NCI-H146 treated with DMSO at 0.1 percent for 48 hours (cell line): ENCODE results near the gene GCSH.
"Not testable (repeated sequence)": the region's sequence is repeated elsewhere in the genome, so short reads cannot be mapped to it uniquely, and the experiment has no call there.

ENCODE experiments used
- DNase-seq: peaks from one replicate; lab custom pipeline; 2025; ENCODE audit not compliant: unreplicated experiment; lab: John Stamatoyannopoulos, UW

Gene GCSH

GRCh38 chr16:81095953-81096714 lies at the start of gene GCSH:
GCSH (minus strand) TSS chr16:81096395; CDS start chr16:81096278, 117 bp downstream.
- peak; percentile 93 for DNase-seq

GRCh38 chr16:81143921-81144471 lies 47.8 kb upstream of the GCSH start:
- no peak for DNase-seq

- DNase-seq, result no peak
Measured at GRCh38 chr16:81142864-81143263, 46.7 kb upstream of the GCSH start.

- no peak for DNase-seq
Measured at GRCh38 chr16:81140930-81141780, 45.0 kb upstream of the GCSH start.

GRCh38 chr16:81138831-81139557 lies 42.8 kb upstream of the GCSH start:
- peak; percentile 25 for DNase-seq

GRCh38 chr16:81137754-81138153 lies 41.6 kb upstream of the GCSH start:
- DNase-seq, result no peak

GRCh38 chr16:81136390-81137335 lies 40.5 kb upstream of the GCSH start:
- no peak for DNase-seq

- no peak for DNase-seq
Measured at GRCh38 chr16:81130126-81130525, 33.9 kb upstream of the GCSH start.

GRCh38 chr16:81128726-81129524 lies 32.7 kb upstream of the GCSH start:
- no peak for DNase-seq

- no peak for DNase-seq
Measured at GRCh38 chr16:81127051-81127450, 30.9 kb upstream of the GCSH start.

- no peak for DNase-seq
Measured at GRCh38 chr16:81123092-81123852, 27.1 kb upstream of the GCSH start.

- no peak for DNase-seq
Measured at GRCh38 chr16:81121474-81121990, 25.3 kb upstream of the GCSH start.

GRCh38 chr16:81117436-81117835 lies 21.2 kb upstream of the GCSH start:
- DNase-seq, result no peak

- DNase-seq, result no peak
Measured at GRCh38 chr16:81116285-81116684, 20.1 kb upstream of the GCSH start.

GRCh38 chr16:81112453-81112852 lies 16.3 kb upstream of the GCSH start:
- no peak for DNase-seq

- not testable (repeated sequence) for DNase-seq
Measured at GRCh38 chr16:81109274-81109673, 13.1 kb upstream of the GCSH start.

GRCh38 chr16:81107511-81107910 lies 11.3 kb upstream of the GCSH start:
- no peak for DNase-seq

- DNase-seq, result no peak
Measured at GRCh38 chr16:81106826-81107503, 10.8 kb upstream of the GCSH start.
